ENCODE data around the gene LCN10.
"Not testable (repeated sequence)": the region's sequence is repeated elsewhere in the genome, so short reads cannot be mapped to it uniquely, and the experiment has no call there.

LCN10 gene
- total RNA-seq: 0 to 0.07 reads per million in 2 donors

DNA sequence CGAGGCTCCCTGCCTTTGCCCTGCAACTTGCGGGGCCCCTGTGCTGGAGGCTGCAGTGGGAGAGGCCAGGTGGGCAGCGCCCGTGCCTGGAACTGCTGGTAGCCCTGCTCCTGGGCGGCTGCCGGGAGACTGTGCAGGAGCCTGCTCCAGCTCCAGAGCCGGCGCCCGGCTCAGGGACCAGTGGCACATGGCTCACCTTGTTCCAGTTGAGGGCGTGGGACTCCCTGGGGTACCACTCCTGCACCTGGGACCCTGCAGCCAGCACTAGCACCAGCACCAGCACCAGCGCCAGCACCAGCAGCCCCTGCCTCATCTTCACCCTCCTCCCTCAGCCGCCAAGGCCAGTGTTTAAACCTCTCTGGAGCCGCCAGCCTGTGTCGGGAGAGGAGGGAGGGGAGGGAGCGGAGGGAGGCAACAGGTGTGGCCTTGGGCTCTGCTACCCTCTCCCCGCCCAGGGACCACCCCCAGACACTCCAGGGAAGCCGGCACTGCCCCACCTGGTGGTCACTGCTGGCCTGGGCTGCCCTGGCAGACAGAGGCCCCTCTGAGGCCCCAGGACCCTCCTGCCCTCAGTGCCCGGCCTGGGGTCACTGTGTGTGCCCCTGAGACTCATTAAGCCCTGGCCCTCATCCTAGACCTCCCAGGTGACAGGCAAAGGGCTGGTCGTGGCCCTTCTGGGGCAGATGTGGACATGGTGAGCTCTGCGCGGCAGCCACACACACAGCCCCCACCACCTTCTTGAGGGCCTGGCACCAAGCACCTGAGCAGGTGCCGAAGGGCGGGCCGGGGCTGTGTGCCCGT is at the start of gene LCN10:
Gene LCN10, minus strand, starts transcription at position 350 of the 801 bp plus-strand sequence. Its CDS starts 37 bp downstream, at position 313.
- no peak for DNase-seq

DNA sequence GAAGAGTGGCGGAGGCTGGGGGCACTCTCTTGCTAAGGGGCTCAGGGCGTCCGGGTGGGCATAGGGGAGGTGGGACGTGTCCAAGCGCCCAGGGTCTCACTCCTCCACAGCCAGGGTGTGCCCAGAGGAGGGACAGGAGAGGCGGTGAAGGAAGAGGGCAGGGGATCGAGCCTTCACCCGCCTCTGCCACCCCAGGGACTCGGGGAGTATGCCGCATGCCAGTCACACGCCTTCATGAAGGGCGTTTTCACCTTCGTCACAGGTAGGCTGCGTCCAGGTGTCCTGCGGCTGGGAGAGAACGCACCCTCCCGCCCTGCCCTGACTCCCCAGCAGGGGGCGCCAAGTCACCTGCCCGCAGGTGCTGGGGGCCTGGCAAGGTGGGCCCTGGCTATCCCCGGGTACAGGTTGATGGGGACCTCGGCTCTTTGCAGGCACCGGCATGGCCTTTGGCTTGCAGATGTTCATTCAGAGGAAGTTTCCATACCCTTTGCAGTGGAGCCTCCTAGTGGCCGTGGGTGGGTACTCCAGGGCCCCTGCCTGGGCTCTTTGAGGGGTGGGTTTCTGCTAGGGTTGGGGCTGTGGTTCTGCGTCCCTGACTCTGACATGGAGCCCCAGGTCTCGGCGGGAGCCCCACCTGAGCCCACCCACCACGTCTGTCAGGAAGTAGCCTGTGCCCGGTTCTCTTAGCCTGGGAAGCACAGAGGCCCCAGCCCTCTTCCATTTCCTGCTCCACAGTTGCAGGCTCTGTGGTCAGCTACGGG is 49.0 kb upstream of the LCN10 start:
- DNase-seq: peak; percentile 36 to 70 (median 61)

DNA sequence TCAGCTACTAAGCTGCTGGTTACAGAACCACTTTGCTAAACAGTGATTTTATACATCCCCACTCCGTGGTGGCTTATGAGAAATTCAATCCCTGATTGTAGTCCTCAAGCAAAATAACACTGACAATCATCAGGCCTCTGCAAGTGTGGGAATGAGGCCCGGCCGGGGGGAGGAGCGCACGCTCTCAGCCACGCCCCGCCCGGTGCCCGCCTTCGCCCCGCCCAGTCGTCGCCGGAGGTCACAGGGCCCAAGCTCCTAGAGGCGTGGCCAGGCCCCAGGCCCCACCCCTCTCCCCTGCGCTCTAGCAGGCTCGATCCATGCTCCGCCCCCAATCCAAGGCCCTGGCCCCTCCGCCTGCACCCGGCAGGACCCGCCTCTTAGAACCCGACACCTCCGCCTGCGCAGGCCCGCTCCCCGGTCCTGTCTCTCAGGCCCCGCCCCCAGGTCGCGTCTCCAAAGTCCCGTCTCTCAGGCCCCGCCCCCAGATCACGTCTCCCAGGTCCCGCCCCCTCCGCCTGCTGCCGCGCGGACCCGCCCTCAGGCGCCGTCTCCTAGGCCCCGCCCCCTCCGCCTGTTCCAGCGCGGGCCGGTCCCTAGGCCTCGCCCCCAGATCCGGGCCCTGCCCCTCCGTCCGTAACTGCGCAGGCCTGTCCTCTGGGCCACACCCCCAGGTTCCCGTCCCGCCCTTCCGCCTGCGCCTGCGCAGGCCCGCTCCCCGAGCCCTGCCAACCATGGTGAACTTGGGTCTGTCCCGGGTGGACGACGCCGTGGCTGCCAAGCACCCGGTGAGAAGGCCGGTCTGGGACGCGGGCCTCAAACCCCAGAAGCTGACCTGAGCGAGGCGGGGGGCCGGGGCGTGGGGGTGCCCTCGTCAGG is 48.1 kb upstream of the LCN10 start, which contains the start of gene TMEM141:
Gene TMEM141, plus strand, starts transcription at position 705 of the 876 bp plus-strand sequence. Its CDS starts 27 bp downstream, at position 732.
- peak; percentile 98 to 100 (median 100) for DNase-seq

DNA sequence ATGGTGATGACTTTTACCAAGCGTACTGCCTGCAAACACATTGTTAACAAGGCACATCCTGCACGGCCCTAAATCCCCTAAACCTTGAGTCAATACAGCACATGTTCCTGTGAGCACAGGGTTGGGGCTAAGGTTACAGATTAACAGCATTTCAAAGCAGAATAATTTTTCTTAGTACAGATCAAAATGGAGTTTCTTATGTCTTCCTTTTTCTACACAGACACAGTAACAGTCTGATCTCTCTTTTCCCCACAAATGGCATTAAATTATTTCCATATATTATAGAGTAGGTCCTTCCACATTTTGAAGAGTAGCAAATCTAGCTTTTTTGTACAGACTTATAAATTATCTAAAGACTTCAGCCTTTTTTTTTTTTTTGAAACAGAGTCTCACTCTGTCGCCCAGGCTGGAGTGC is 46.8 kb upstream of the LCN10 start:
- DNase-seq: no peak

DNA sequence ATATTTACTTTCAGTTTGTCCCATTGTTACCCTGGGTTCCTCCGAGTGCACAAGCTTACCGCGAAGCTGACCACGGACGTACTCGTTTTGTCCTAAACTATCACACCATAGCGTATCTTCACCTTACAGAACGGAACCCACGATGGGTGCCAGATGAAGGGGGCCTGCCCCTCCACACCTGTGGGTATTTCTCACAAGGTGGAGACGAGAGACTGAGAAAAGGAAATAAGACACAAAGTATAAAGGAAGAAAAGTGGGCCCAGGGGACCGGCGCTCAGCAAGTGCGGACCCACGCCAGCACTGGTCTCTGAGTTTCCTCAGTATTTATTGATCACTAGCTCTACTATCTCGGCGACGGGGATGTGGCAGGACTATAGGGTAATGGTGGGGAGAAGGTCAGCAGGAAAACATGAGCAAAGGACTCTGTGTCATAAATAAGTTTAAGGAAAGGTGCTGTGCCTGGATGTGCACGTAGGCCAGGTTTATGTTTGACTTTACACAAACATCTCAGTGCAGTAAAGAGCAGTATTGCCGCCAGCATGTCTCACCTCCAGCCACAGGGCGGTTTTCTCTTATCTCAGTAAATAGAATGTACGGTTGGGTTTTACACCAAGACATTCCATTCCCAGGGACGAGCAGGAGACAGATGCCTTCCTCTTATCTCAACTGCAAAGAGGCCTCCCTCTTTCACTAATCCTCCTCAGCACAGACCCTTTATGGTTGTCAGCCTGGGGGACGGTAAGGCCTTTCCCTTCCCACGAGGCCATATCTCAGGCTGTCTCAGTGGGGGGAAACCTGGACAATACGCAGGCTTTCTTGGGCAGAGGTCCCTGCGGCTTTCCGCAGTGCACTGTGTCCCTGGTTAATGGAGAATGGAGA is 46.1 kb upstream of the LCN10 start:
- DNase-seq: not testable (repeated sequence)

DNA sequence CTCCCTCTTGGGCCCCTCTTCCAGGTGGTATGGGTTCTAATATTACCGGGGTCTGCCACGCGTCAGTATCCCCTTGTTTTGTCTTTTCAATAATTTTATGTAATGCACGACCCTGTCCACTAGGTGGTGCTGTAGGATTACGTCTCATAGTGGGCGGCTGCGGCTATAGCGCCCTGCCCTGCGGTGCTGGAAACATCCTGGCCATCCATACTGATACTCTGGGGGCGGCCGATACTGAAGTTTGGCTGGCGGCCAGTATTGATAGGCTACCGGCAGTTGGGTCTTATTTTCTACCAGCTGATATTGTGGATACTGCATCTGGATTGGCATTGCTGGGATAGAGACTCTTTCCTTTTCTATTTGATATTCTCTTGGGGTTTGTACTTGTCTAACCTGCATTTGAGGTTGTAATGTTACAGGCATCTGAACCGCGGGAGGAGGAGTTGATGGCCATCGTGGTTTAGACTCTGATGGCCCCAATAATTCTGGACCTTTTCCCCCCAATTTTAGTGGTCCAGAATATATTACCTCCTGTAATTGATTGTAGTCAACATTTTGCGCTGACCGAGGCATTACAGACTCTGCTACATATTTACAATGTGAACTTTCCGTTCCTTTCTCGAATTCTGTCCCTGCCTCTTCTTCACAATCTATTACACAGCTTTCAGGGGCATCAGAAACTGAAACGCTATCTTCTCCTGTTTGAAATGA is 45.1 kb upstream of the LCN10 start:
- peak in 4 of 5 experiments; percentile 42 to 72 (median 56) for DNase-seq

DNA sequence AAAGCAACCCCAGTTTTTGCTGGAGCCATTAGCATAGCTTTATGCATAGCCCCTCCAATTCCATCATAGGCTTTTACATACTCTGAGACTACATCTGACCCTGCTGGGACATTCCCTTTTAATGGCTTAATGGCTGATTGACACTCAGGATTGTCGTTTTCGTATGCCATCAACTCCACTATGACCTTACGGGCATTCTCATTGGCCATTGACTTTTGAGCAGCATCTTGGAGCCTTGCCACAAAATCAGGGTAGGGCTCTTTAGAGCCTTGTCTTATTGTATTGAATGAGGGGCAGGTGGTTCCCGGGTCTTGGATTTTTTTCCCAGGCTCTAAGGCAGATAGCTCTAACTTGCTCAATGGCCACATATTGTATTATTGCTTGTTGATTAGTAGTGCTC is 44.2 kb upstream of the LCN10 start:
- not testable (repeated sequence) for DNase-seq

DNA sequence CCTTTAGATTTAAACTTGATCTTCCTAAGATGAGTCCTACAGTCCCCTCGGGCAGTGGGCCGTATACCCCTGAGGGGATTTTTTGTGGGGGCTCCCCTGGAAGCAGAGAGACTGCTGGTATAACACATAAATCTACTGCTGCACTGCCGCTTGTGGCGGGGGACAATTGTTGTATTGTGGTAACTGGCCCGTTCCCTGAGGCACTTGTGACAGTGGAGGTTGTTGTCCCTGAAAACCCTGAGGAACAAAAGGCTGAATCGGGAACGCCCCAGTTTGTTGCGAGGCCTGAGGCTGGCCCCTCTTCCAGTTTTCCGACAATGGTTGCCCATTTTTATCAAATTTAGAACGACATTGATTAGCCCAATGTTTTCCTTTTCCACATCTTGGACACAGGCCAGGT is 43.7 kb upstream of the LCN10 start:
- DNase-seq: no peak

DNA sequence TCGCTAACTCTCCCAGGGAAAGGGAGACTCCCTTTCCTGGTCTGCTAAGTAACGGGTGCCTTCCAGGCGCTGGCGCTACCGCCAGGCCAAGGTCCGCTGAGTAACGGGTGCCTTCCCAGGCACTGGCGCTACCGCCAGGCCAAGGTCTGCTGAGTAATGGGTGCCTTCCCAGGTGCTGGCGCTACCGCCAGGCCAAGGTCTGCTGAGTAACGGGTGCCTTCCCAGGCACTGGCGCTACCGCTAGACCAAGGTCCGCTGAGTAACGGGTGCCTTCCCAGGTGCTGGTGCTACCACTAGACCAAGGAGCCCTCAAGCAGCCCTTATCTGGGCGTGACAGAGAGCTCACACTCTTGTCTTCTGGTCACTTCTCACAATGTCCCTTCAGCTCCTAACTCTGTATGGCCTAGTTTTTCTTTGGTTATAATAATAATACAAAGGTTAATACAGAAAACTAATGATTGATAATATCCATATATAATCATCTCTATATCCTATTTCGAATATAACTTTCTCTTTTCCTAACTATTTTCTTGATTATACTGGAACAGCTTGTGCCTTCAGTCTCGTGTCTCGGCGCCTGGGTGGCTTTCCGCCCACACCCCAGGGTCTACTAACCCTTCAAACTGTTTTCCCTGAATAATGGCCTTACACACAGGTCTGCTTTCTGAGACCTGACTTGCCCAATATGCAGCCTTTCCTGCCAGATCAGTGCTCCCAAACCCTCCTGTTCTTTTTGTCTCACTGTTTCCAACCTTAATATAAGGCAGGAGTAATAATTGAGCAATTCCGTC is 43.0 kb upstream of the LCN10 start:
- DNase-seq: not testable (repeated sequence)

DNA sequence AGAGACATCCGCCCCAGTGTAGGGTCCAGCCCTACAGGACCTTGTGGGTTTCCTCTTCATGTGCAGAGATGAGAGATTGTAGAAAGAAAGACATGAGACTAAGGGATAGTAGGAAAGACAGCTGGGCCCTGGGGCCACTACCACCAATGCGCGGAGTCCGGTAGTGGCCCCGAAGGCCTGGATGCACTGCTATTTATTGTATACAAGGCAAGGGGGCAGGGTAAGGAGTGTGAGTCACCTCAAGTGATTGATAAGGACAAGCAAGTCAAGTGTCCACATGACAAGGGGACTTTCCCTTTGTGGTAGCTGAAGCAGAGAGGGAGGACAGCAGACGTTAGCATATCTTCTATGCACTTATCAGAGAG is 42.2 kb upstream of the LCN10 start:
- DNase-seq: peak in 2 of 5 experiments; percentile 33 to 88

DNA sequence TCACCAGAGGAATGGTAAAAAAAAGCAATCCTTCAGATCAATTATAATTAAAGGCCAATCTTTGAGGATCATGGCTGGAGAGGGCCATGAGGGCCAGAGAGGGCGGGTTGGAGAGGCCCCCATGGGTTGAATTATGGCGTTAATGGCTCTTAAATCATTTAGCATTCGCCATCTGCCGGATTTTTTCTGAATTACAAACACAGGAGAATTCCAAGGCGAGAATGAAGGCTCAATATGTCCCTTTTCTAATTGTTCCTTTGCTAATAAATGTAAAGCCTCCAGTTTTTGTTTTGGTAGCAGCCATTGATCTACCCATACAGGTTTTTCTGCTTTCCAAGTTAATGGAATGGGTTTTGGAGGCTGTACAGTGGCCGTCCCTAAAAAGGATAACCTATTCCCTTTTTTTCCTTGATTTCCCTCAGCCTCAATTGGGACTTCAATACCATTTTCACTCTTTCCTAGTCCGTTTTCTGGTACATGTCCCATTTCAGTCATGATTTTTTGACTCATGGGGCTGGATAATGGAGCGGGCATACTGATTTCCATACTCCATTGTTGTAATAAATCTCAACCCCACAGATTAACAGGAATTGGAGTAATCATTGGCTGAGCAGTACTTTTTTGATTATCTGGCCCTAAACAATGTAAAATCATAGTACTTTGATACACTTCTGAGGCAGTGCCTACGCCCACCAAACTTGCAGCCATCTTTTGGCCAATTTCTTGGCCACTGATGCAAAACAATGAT is 41.7 kb upstream of the LCN10 start:
- no peak for DNase-seq

DNA sequence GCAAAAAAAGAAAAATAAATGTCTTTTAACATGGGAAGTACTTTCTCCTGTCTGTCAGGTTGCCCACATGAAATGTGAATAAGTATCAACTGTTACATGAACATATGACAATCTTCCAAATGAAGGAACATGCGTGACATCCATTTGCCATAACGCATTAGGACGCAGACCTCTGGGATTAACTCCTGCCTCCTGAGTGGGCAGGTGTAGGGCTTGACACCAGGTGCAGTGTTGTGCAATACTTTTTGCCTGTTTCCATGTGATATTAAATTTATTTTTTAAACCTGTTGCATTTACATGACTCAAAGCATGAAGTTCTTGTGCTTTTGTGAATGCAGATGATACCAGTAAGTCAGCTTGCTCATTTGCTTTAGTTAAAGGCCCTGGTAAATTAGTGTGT is 39.7 kb upstream of the LCN10 start:
- no peak for DNase-seq

DNA sequence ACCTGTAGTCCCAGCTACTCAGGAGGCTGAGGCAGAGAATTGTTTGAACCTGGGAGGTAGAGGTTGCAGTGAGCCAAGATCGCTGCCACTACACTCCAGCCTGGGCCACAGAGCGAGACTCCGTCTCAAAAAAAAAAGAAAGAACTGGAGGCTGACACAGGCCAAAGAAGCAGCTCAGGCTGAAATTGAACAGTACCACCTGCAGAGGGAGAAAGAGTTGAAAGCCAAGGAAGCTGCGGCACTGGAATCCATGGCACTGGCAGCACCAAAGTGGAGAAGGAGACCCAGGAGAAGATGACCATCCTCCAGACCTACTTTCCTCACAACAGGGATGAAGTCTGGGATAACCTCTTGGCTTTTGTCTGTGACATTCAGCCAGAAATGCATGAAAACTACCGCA is 37.1 kb upstream of the LCN10 start:
- DNase-seq: no peak

DNA sequence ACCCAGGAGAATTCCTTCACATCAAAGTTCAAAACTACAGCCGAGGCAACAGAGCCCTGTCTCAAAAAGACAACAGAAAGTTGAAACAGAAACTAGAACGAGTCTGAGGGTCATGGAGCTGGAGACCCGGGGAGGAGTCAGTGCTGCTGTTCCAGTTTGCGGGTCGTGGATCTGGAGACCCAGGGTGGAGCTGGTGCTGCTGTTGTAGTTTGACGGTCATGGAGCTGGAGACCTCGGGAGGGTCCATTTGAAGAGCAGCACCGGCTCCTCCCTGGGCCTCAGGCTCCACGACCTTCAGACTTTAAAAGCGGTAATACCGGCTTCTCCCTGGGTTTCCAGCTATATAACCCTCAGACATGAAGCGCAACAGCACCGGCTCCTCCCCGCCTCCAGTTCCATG is 34.6 kb upstream of the LCN10 start:
- no peak for DNase-seq

DNA sequence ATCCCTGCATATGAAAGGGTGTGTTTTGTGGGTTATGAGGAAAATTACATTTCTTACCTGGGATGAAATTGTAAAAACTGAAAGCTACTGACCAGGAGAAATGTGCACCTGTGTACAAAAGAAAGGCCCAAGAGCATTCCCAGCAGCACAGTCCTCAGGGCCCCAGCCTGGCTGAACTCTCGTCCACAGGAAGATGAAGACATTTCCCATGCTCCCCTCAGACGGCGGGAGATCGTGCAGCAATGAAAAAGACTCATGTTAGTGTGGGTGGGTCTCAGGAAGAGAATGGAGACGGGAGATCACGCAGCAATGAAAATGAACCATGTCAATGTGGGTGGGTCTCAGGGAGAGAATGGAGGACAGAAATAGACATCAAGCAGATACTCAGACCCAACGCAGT is 34.2 kb upstream of the LCN10 start:
- no peak for DNase-seq

DNA sequence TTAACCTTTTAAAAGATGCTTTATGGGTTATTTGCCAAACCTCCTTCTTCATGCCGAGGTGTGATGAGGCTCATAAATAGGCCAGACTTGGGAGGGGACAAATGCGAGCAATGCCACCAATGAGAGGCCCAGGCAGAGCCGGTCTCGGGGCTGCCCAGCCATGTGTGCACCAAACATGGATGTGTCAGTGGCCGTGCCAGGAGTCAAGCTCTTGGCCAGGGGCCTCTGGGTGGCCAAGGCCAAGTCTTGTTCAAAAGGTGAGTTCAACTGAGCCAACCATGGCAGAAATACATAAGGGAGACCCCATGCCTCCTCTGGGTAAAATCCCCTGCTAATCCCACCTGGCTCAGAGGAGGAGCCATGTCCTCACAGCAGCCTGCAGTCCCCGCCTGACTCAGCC is 32.5 kb upstream of the LCN10 start:
- DNase-seq: no peak

DNA sequence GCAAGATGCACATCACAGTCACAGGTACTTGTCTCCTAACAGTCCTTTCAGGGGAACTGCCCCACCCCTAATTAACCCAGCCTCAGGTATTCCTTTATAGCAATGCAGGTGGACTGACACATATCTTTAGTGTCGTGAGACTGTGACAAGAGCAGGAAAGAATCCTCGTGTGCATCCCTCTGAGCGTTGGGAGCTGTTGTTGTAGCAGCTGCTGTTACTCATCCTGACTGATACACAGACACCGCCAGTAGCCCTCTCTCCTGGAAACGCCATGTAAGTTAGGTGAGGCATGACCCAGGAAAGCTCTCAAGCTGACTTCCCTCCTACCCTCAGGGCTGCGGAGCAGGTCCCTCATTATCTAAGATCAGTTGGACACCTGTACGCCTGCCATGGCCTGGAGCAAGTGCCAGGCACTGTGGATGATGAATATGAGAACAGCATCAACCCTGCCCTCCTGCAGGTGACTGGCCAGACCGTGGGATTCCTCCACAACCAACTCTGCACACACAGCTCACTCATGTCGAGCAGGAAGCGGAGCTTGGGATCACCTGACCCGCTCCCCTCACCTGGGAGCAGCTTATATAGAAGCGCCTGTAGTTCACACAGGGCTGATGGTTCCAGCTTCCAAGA is 31.8 kb upstream of the LCN10 start:
- DNase-seq: no peak

DNA sequence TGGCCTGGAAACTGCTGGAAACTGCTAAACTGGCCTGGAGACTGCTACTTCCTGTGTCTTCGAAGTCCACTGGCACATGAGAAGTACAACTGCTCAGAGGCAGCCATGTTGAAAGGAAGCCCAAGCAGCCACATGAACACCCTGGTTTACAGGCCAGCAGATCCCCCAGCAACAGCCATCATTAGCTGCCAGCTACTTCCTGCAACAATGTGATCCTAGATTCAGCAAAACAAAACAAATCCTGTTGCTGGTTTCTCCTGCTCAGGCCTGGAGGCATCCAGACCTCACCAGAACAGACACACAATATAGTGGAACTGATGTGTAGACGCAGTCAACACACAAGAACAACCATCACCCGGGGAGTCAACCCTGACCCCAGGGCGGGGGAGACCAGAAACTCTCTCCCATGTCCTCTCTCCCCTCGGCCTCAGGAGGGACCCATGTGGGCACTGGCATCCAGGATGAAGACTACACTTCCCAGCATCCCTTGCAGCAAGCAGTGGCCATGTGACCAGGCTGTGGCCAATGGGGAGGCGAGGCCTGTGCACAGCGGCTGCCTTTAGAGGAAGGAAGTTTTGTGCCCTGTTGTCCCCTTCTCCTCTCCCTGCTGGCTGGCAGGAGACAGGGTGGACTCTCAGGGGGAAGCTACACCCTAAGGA is 30.8 kb upstream of the LCN10 start:
- peak in 1 of 5 experiments; percentile 27 for DNase-seq
